Renal cortex interstitium (tissue), 11 donors: ENCODE results near the gene ELOVL5. TPM values are rescaled to one million over a fixed set of nuclear protein-coding genes. Genes with fewer than 3 reads are reported as not detected.
"Not testable (repeated sequence)": the region's sequence is repeated elsewhere in the genome, so short reads cannot be mapped to it uniquely, and the experiment has no call there.

ENCODE experiments used
- DNase-seq, 11 donors: peaks; one replicate each; pipeline ENCODE4 v3.0.0-alpha.2; 2013; ENCODE audit warnings: low read depth in 9 of 11, low spot score in 4 of 11; ENCODE audit errors: extremely low read depth in 1 of 11
- polyA plus RNA-seq, 3 donors: library from polyadenylated mRNA; unstranded; fragments of 120-200 nt; gene quantifications; one replicate each; pipeline ENCODE4 v1.2.1, GENCODE V29; 2013; ENCODE audit not compliant: insufficient read length in 3 of 3

Gene ELOVL5
- polyA plus RNA-seq, 3 donors, result 76.5 to 90.7 (median 77.9) TPM

- DNase-seq, result no peak
Measured at GRCh38 chr6:53315086-53315724, 33.5 kb downstream of the ELOVL5 start.

GRCh38 chr6:53313784-53314400, 34.9 kb downstream of the ELOVL5 start:
- DNase-seq, result no peak

GRCh38 chr6:53312355-53312754, 36.4 kb downstream of the ELOVL5 start:
- DNase-seq, result no peak

GRCh38 chr6:53311586-53311935, 37.2 kb downstream of the ELOVL5 start:
- DNase-seq, result no peak

GRCh38 chr6:53310771-53311585, 37.8 kb downstream of the ELOVL5 start:
- DNase-seq, result no peak

- no peak for DNase-seq
Measured at GRCh38 chr6:53309901-53310300, 38.8 kb downstream of the ELOVL5 start.

- no peak for DNase-seq
Measured at GRCh38 chr6:53309059-53309900, 39.5 kb downstream of the ELOVL5 start.

GRCh38 chr6:53306819-53307347, 41.9 kb downstream of the ELOVL5 start:
- DNase-seq, result no peak

GRCh38 chr6:53306217-53306616, 42.5 kb downstream of the ELOVL5 start:
- DNase-seq, result not testable (repeated sequence)

- DNase-seq, result not testable (repeated sequence)
Measured at GRCh38 chr6:53305506-53306005, 43.2 kb downstream of the ELOVL5 start.

GRCh38 chr6:53304953-53305352, 43.8 kb downstream of the ELOVL5 start:
- not testable (repeated sequence) for DNase-seq

- no peak for DNase-seq
Measured at GRCh38 chr6:53302678-53303360, 45.9 kb downstream of the ELOVL5 start.

GRCh38 chr6:53301801-53302537, 46.8 kb downstream of the ELOVL5 start:
- DNase-seq, result no peak

- no peak for DNase-seq
Measured at GRCh38 chr6:53300656-53301551, 47.8 kb downstream of the ELOVL5 start.

- DNase-seq, result no peak
Measured at GRCh38 chr6:53299331-53300005, 49.3 kb downstream of the ELOVL5 start.

- no peak for DNase-seq
Measured at GRCh38 chr6:53297004-53297403, 51.7 kb downstream of the ELOVL5 start.
